ENCODE data around the gene RELA. TPM values are rescaled to one million over a fixed set of nuclear protein-coding genes. Genes with fewer than 3 reads are reported as not detected.

Gene RELA
- total and polyA plus RNA-seq, 4 experiments from 2014 or later = 36.5 to 173 (median 122) TPM

- peaks cover 48% of the 10 kb centered on the region for H3K4me1 ChIP-seq (ENCODE audit: insufficient read depth, low read length)
- H3K27ac ChIP-seq (ENCODE audit: low read depth, low read length) = no peak overlapping the region
- Mint-ChIP-seq H3K27ac (peak overlapping the region in 6 of 7 donors; percentile 13 to 82 (median 63)), H3K4me3 (peak overlapping the region in 2 of 8 donors; percentile 22 to 57), H3K27me3 (no peaks in the 10 kb centered on the region), H3K36me3 (peaks cover 56 to 73% of the 10 kb centered on the region in 2 donors), H3K4me1 (peaks cover 33 to 70% (median 50%) of the 10 kb centered on the region in 4 donors), H3K9me3 (peaks cover 0 to 4% (median 0%) of the 10 kb centered on the region in 8 donors)
- peaks cover 74% of the 10 kb centered on the region for H3K36me3 ChIP-seq (ENCODE audit: insufficient read depth, low read length)
- intact Hi-C loops (cut with micrococcal nuclease) = no loop called here
- CTCF ChIA-PET (ENCODE audit: partially characterized antibody) = interaction anchor here (1.0 to 1.8 kb wide), 2 partner anchors 20 to 53 kb away, joined by 3 to 4 read pairs; partner anchors contain the start of gene KAT5
- no peaks in the 10 kb centered on the region for H3K27me3 ChIP-seq (ENCODE audit: insufficient read depth, low read length)
- H3K4me3 ChIP-seq (ENCODE audit: low read length in 2 of 2) = no peak overlapping the region
- no peak for DNase-seq
- POLR2A ChIA-PET (ENCODE audit: partially characterized antibody) = interaction anchor here (7.6 to 13.6 kb wide), 2 partner anchors 17 to 43 kb away, joined by 99 to 359 read pairs; partner anchors contain the start of genes MAP3K11, PCNX3 and SIPA1
- no peaks in the 10 kb centered on the region for H3K9me3 ChIP-seq (ENCODE audit: control insufficient read depth in 1 of 2, low read length in 2 of 2)
These were observed 4.3 kb downstream of the RELA start for GRCh38 chr11:65658174-65659021.

GRCh38 chr11:65657426-65657825 lies 5.3 kb downstream of the RELA start:
- Mint-ChIP-seq H3K27ac (peak overlapping the region; percentile 35 to 97 (median 64)), H3K4me3 (peak overlapping the region in 1 of 8 donors; percentile 20), H3K27me3 (no peaks in the 10 kb centered on the region), H3K4me1 (peaks cover 39 to 75% (median 56%) of the 10 kb centered on the region in 4 donors), H3K36me3 (peaks cover 56 to 77% of the 10 kb centered on the region in 2 donors), H3K9me3 (peaks cover 0 to 7% (median 0%) of the 10 kb centered on the region in 8 donors)
- ChIA-PET CTCF (ENCODE audit: partially characterized antibody) (interaction anchor here (1.0 to 1.8 kb wide), 2 partner anchors 19 to 54 kb away, joined by 3 to 4 read pairs; partner anchors contain the start of gene KAT5), POLR2A (ENCODE audit: partially characterized antibody) (interaction anchor here (0.7 to 13.6 kb wide), 3 partner anchors 9 to 42 kb away, joined by 3 to 359 read pairs (median 99); partner anchors contain the start of genes MAP3K11, PCNX3 and SIPA1)
- Histone ChIP-seq H3K27ac (ENCODE audit: low read depth, low read length) (no peak overlapping the region), H3K36me3 (ENCODE audit: insufficient read depth, low read length) (peaks cover 74% of the 10 kb centered on the region), H3K4me3 (ENCODE audit: low read length in 2 of 2) (no peak overlapping the region), H3K27me3 (ENCODE audit: insufficient read depth, low read length) (no peaks in the 10 kb centered on the region), H3K9me3 (ENCODE audit: control insufficient read depth in 1 of 2, low read length in 2 of 2) (no peaks in the 10 kb centered on the region), H3K4me1 (ENCODE audit: insufficient read depth, low read length) (peaks cover 54% of the 10 kb centered on the region)
- intact Hi-C loops (cut with micrococcal nuclease) = no loop called here
- DNase-seq = no peak

- Histone ChIP-seq H3K4me3 (ENCODE audit: low read length in 2 of 2) (no peak overlapping the region), H3K36me3 (ENCODE audit: insufficient read depth, low read length) (peaks cover 69% of the 10 kb centered on the region), H3K27me3 (ENCODE audit: insufficient read depth, low read length) (no peaks in the 10 kb centered on the region), H3K9me3 (ENCODE audit: control insufficient read depth in 1 of 2, low read length in 2 of 2) (no peaks in the 10 kb centered on the region), H3K27ac (ENCODE audit: low read depth, low read length) (no peak overlapping the region), H3K4me1 (ENCODE audit: insufficient read depth, low read length) (peaks cover 54% of the 10 kb centered on the region)
- Mint-ChIP-seq H3K9me3 (peaks cover 0 to 7% (median 0%) of the 10 kb centered on the region in 8 donors), H3K27me3 (no peaks in the 10 kb centered on the region), H3K4me1 (peaks cover 47 to 79% (median 62%) of the 10 kb centered on the region in 4 donors), H3K27ac (peak overlapping the region; percentile 25 to 97 (median 85)), H3K36me3 (peaks cover 57 to 85% of the 10 kb centered on the region in 2 donors), H3K4me3 (peak overlapping the region in 1 of 8 donors; percentile 35)
- ChIA-PET POLR2A (ENCODE audit: partially characterized antibody) (interaction anchor here (5.4 to 13.6 kb wide), 3 partner anchors 9 to 41 kb away, joined by 99 to 359 read pairs (median 183); partner anchors contain the start of genes MAP3K11, PCNX3, RELA and SIPA1), CTCF (ENCODE audit: partially characterized antibody) (no interaction called here)
- intact Hi-C loops (cut with micrococcal nuclease) = no loop called here
- DNase-seq = no peak
These were observed 7.0 kb downstream of the RELA start for GRCh38 chr11:65655570-65656332.

- H3K36me3 ChIP-seq (ENCODE audit: insufficient read depth, low read length) = peaks cover 68% of the 10 kb centered on the region
- peaks cover 48 to 83% of the 10 kb centered on the region in 2 donors for H3K36me3 Mint-ChIP-seq
- H3K9me3 Mint-ChIP-seq = peaks cover 0 to 7% (median 0%) of the 10 kb centered on the region in 8 donors
- ChIA-PET CTCF (ENCODE audit: partially characterized antibody) (interaction anchor here (3.0 kb wide), 1 partner anchor 16 kb away, joined by 11 read pairs; the partner anchor contains the start of gene SIPA1), POLR2A (ENCODE audit: partially characterized antibody) (interaction anchor here (1.1 to 13.6 kb wide), 11 partner anchors 10 to 398 kb away, joined by 3 to 359 read pairs (median 5); partner anchors contain the start of genes EHBP1L1, FAM89B, KAT5 and MAP3K11)
- H3K27me3 ChIP-seq (ENCODE audit: insufficient read depth, low read length) = no peaks in the 10 kb centered on the region
- no peaks in the 10 kb centered on the region for H3K9me3 ChIP-seq (ENCODE audit: control insufficient read depth in 1 of 2, low read length in 2 of 2)
- peak overlapping the region; percentile 65 to 99 (median 97) for H3K27ac Mint-ChIP-seq
- H3K27me3 Mint-ChIP-seq = no peaks in the 10 kb centered on the region
- H3K4me3 ChIP-seq (ENCODE audit: low read length in 2 of 2) = no peak overlapping the region
- H3K4me1 Mint-ChIP-seq = peaks cover 39 to 70% (median 59%) of the 10 kb centered on the region in 4 donors
- no peak for DNase-seq
- H3K4me3 Mint-ChIP-seq = peak overlapping the region in 5 of 8 donors; percentile 17 to 44 (median 35)
- peaks cover 45% of the 10 kb centered on the region for H3K4me1 ChIP-seq (ENCODE audit: insufficient read depth, low read length)
- peak overlapping the region; percentile 91 for H3K27ac ChIP-seq (ENCODE audit: low read depth, low read length)
- intact Hi-C loops (cut with micrococcal nuclease) = no loop called here
These were observed 8.1 kb downstream of the RELA start for GRCh38 chr11:65654375-65655349.

GRCh38 chr11:65653229-65654225 lies 9.2 kb downstream of the RELA start:
- peaks cover 40 to 78% of the 10 kb centered on the region in 2 donors for H3K36me3 Mint-ChIP-seq
- H3K4me3 ChIP-seq (ENCODE audit: low read length in 2 of 2) = peak overlapping the region; percentile 50 to 64
- peaks cover 0 to 5% (median 0%) of the 10 kb centered on the region in 8 donors for H3K9me3 Mint-ChIP-seq
- H3K4me1 Mint-ChIP-seq = peaks cover 34 to 59% (median 49%) of the 10 kb centered on the region in 4 donors
- H3K4me3 Mint-ChIP-seq = peak overlapping the region; percentile 88 to 95 (median 91)
- POLR2A ChIA-PET (ENCODE audit: partially characterized antibody) = interaction anchor here (0.6 to 13.6 kb wide), 26 partner anchors 11 to 909 kb away, joined by 3 to 359 read pairs (median 5); partner anchors contain the start of genes CCDC85B, EHBP1L1, FAM89B and KAT5
- no peak for DNase-seq
- peak overlapping the region; percentile 91 for H3K27ac ChIP-seq (ENCODE audit: low read depth, low read length)
- peak overlapping the region; percentile 96 to 99 (median 98) for H3K27ac Mint-ChIP-seq
- H3K4me1 ChIP-seq (ENCODE audit: insufficient read depth, low read length) = peaks cover 35% of the 10 kb centered on the region
- no peaks in the 10 kb centered on the region for H3K27me3 ChIP-seq (ENCODE audit: insufficient read depth, low read length)
- H3K27me3 Mint-ChIP-seq = no peaks in the 10 kb centered on the region
- CTCF ChIA-PET (ENCODE audit: partially characterized antibody) = interaction anchor here (0.7 to 3.0 kb wide), 7 partner anchors 9 to 67 kb away, joined by 3 to 11 read pairs (median 5); partner anchors contain the start of genes RELA, RNASEH2C and SIPA1
- H3K36me3 ChIP-seq (ENCODE audit: insufficient read depth, low read length) = peaks cover 66% of the 10 kb centered on the region
- H3K9me3 ChIP-seq (ENCODE audit: control insufficient read depth in 1 of 2, low read length in 2 of 2) = no peaks in the 10 kb centered on the region
- intact Hi-C loops (cut with micrococcal nuclease) = loop anchor here (1.0 to 2.0 kb wide), 2 partner anchors 9 to 79 kb away; partner anchors contain the start of gene RELA

All from CD4-positive, alpha-beta memory T cell (primary cell).